K562 (cell line): Measurements from ENCODE around the gene SLIT1.

Source experiments
- CHD4 ChIP-seq: fragments of 200-600 bp; sonication (generic); IDR thresholded peaks from 3 replicates; pipeline ENCODE4 v1.6.1; 2012; ENCODE audit warnings: low read depth, mild to moderate bottlenecking, mixed read lengths, low read length, inconsistent platforms; ENCODE audit not compliant: insufficient read depth, insufficient replicate concordance, poor library complexity, severe bottlenecking
- EP300 ChIP-seq: IDR thresholded peaks from 2 replicates; pipeline ENCODE4 v1.6.1; 2012; ENCODE audit warnings: low read length, improper control_type of control experiment
- GABPA ChIP-seq: fragments of 200-800 bp; sonication (Bioruptor generic); conservative IDR thresholded peaks from 2 replicates; pipeline ENCODE4 v1.6.1; 2016; ENCODE audit warnings: low read depth, missing genetic modification characterization, missing compliant biosample characterization
- NEUROD1 ChIP-seq: fragments of 150-350 bp; IDR thresholded peaks from 2 replicates; pipeline ENCODE4 v1.6.1; 2014; ENCODE audit warnings: borderline replicate concordance, low read length, low read depth; ENCODE audit not compliant: partially characterized antibody
- PCBP1 ChIP-seq: fragments of 200-400 bp; formaldehyde crosslinking; IDR thresholded peaks from 2 replicates; pipeline ENCODE4 v1.6.1; 2018; ENCODE audit warnings: mild to moderate bottlenecking, low read depth, low read length; ENCODE audit not compliant: poor library complexity, severe bottlenecking
- POLR2AphosphoS5 ChIP-seq: IDR thresholded peaks from 2 replicates; pipeline ENCODE4 v1.6.1; 2011; ENCODE audit warnings: mild to moderate bottlenecking, low read depth, low read length, moderate library complexity; ENCODE audit not compliant: control insufficient read depth, insufficient read depth
- POLR3A ChIP-seq: IDR thresholded peaks from 2 replicates; pipeline ENCODE4 v1.6.1; 2011; ENCODE audit warnings: borderline replicate concordance, mild to moderate bottlenecking, moderate library complexity; ENCODE audit not compliant: insufficient read length, insufficient read depth; ENCODE audit errors: extremely low read depth
- RAD21 ChIP-seq, 2 experiments: fragments of 250-450 bp in 1 of 2; fragments of 450-650 bp in 1 of 2; sonication (Bioruptor Pico) in 1 of 2; formaldehyde crosslinking in 1 of 2; IDR thresholded peaks in 1 of 2; conservative IDR thresholded peaks in 1 of 2; 2 replicates each; pipeline versions ENCODE4 v1.4.0 to v1.8.0; 2020 to 2022; ENCODE audit warnings: mild to moderate bottlenecking in 2 of 2, moderate library complexity in 1 of 2
- SMAD1 ChIP-seq: fragments of 150-350 bp; IDR thresholded peaks from 2 replicates; pipeline ENCODE4 v1.6.1; 2014; ENCODE audit warnings: low read length, low read depth; ENCODE audit not compliant: partially characterized antibody
- YY1 ChIP-seq, 3 experiments: IDR thresholded peaks; 2 replicates each; pipeline ENCODE4 v1.6.1; 2011; ENCODE audit warnings: low read length in 2 of 3, mild to moderate bottlenecking in 2 of 3, moderate library complexity in 2 of 3, borderline replicate concordance in 1 of 3, control low read depth in 1 of 3, low read depth in 1 of 3; ENCODE audit not compliant: insufficient read depth in 3 of 3, insufficient replicate concordance in 2 of 3, control insufficient read depth in 1 of 3, insufficient read length in 1 of 3; ENCODE audit errors: extremely low read depth in 1 of 3
- ZNF76 ChIP-seq: fragments of 250-450 bp; sonication (Bioruptor Pico); IDR thresholded peaks from 2 replicates; pipeline ENCODE4 v1.4.0; 2020; ENCODE audit warnings: mild to moderate bottlenecking, moderate library complexity, borderline replicate concordance
- TF ChIP-seq, protein P1 (sequence below), 2 experiments: fragments of 450-650 bp; formaldehyde crosslinking in 1 of 2; IDR thresholded peaks; 2 replicates each; pipeline versions ENCODE4 v1.4.0 to v1.6.1; 2014 to 2020; ENCODE audit warnings: mild to moderate bottlenecking in 2 of 2, borderline replicate concordance in 1 of 2, low read depth in 1 of 2

DNA sequence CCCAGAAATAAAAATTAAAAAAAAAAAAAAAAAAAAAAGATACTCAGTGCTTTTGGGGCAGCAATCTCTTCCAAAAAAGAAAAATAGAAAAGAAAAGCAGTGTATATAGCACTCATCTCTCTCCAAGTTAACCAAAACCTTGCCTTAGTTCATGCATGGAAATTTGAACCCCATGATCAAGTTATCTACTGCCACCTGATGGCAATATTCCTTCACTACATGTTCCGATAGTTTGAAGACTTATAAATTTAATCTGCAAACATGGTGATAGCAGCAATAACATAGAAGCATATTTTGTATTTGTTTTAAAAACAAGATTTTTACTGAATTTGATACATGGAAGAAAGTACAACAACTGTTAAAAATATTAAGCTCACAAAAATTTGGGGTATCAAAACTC, 48.6 kb upstream of the SLIT1 start:
- no peak for TF ChIP-seq CHD4
- peak; percentile 37 to 64 for TF ChIP-seq RAD21 (CRISPR knock-in tag; conservative IDR thresholded peaks at IDR 0.05 in 1 of 2, IDR thresholded peaks at IDR 0.05 in 1 of 2)
- TF ChIP-seq, protein P1, sequence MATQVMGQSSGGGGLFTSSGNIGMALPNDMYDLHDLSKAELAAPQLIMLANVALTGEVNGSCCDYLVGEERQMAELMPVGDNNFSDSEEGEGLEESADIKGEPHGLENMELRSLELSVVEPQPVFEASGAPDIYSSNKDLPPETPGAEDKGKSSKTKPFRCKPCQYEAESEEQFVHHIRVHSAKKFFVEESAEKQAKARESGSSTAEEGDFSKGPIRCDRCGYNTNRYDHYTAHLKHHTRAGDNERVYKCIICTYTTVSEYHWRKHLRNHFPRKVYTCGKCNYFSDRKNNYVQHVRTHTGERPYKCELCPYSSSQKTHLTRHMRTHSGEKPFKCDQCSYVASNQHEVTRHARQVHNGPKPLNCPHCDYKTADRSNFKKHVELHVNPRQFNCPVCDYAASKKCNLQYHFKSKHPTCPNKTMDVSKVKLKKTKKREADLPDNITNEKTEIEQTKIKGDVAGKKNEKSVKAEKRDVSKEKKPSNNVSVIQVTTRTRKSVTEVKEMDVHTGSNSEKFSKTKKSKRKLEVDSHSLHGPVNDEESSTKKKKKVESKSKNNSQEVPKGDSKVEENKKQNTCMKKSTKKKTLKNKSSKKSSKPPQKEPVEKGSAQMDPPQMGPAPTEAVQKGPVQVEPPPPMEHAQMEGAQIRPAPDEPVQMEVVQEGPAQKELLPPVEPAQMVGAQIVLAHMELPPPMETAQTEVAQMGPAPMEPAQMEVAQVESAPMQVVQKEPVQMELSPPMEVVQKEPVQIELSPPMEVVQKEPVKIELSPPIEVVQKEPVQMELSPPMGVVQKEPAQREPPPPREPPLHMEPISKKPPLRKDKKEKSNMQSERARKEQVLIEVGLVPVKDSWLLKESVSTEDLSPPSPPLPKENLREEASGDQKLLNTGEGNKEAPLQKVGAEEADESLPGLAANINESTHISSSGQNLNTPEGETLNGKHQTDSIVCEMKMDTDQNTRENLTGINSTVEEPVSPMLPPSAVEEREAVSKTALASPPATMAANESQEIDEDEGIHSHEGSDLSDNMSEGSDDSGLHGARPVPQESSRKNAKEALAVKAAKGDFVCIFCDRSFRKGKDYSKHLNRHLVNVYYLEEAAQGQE (IDR thresholded peaks at IDR 0.05; ENCODE audit: borderline replicate concordance) = peak; percentile 27; the same call in 1 of the 2 replicates
- TF ChIP-seq, protein P1 (CRISPR knock-in tag; IDR thresholded peaks at IDR 0.05; ENCODE audit: low read depth) = no peak
- no peak for TF ChIP-seq POLR3A
- TF ChIP-seq SMAD1 = no peak
- TF ChIP-seq POLR2AphosphoS5 = no peak
- TF ChIP-seq NEUROD1 = no peak
- no peak for TF ChIP-seq PCBP1
- no peak for TF ChIP-seq ZNF76 (CRISPR knock-in tag)
- TF ChIP-seq YY1 (IDR thresholded peaks at IDR 0.05; ENCODE audit: borderline replicate concordance in 1 of 3, control insufficient read depth in 1 of 3, extremely low read depth in 1 of 3, insufficient read depth in 3 of 3, insufficient read length in 1 of 3, insufficient replicate concordance in 2 of 3, low read depth in 1 of 3, low read length in 2 of 3) = no peak
- no peak for TF ChIP-seq EP300
- TF ChIP-seq GABPA = no peak
